Hindlimb muscle (tissue), 1 donor: Measurements from ENCODE around the gene ADRA1B. TPM values are rescaled to one million over a fixed set of nuclear protein-coding genes. Genes with fewer than 3 reads are reported as not detected.

Experiments
- DNase-seq: peaks from one replicate; pipeline ENCODE4 v3.0.0-alpha.2; 2013
- polyA plus RNA-seq: library from polyadenylated mRNA; unstranded; fragments of 120-200 nt; gene quantifications from one replicate; pipeline ENCODE4 v1.2.1, GENCODE V29; 2013; ENCODE audit not compliant: insufficient read length

The ADRA1B gene
- polyA plus RNA-seq, 1 donor = 0.92 TPM

DNA sequence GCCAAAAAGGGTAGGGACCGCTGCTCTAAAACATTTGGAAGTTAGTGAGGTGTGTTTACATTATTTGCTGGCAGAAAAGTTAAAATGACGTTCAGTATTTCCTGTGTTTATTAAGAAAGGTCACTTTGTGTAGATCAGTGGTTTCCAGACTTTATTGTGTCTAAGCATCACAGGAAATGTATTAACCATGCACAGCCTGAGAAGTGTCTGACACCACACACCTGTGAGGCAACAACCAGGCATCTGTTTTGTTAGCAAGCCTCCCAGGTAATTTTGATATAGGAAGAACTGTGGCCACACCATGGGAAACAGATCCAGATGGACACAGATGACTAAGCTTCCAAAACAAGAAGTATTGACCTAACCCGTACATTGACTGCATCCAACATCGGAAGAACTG, 104.7 kb downstream of the ADRA1B start:
- no peak for DNase-seq

GRCh38 chr5:160021831-160022446, 105.7 kb downstream of the ADRA1B start:
- peak; percentile 69 for DNase-seq

Other genes with a start within 250 kb of the ADRA1B start
- 46.1 TPM for gene TTC1, start 92.7 kb downstream of the ADRA1B start, polyA plus RNA-seq
- 15.3 TPM for gene PWWP2A, start 203.0 kb downstream of the ADRA1B start, polyA plus RNA-seq